ENCODE measurements around the gene RHOT1.
"Not testable (repeated sequence)": the region's sequence is repeated elsewhere in the genome, so short reads cannot be mapped to it uniquely, and the experiment has no call there.

The RHOT1 gene

DNA sequence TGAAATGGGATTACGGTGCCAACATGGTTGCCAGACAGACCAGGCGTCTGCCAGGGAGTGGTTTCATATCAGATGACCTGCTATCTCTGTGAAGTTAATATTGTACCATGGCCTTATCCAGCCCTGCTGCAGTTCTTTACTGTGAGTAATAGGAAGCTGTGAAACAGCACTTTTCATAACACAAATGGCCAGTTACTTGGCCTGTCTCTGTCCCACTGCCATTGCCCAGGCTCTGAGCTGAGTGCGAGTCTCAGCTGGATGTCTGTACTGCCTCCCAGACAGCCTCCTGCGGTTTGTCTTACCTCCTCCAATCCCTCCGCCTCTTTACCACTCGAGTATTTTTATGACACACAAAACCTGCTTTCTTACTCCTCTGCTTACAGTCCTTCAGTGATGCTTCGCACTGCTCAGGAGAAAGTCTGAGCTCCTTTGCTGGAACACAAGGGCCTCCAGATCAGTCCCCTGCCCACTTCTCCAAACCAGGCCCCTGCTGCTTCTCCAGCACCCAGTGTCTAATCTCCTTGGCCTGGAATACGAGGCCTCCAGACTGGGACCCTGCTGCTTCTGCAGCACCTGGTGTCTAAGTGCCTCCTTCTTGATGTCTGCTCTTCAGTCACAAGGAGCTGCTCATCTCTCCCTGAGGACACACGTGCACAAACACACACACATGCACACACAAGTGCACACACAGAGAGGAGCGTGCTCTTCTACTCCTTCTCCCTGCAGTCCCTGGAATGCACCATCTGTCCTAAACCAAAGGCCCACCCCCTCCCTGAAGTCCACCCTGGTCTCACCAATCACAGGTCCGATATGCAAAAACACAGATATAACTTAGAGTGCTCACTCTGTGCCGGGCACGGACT is 17.1 kb upstream of the RHOT1 start:
- no peak for DNase-seq (ENCODE audit: low read depth in 2 of 2)

DNA sequence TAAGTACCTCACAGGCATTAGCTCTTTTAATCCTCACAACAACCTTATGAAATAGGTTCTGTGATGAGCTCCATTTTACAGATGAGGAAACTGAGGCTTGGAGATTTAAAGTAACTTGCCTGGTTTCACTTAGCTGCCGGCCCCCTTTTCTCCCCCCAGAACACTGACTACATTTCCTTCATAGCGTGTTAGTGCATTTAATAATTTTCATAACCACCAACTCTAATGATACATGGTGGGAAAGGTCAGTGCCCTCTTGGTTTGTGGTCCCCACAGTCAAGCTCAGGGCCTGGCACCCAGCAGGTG is 16.5 kb upstream of the RHOT1 start:
- DNase-seq (ENCODE audit: low read depth in 2 of 2) = no peak

DNA sequence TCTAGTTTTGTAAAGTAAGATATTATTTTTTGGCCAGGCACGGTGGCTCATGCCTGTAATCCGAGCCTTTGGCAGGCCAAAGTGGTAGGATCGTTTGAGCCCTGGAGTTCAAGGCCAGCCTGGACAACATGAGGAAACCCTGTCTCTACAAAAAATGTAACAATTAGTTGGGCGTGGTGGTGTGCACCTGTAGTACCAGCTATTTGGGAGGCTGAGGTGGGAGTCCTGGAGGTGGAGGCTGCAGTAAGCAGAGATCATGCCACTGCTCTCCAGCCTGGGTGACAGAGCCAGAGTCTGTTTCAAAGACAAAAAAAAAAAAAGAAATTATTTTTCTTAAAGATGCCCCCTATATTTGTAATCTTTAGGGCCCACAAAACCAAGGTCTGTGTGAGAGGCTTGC is 16.0 kb upstream of the RHOT1 start:
- no peak for DNase-seq (ENCODE audit: low read depth in 2 of 2)

GRCh38 chr17:32126746-32127145 is 15.6 kb upstream of the RHOT1 start:
- no peak for DNase-seq (ENCODE audit: low read depth in 2 of 2)

GRCh38 chr17:32127158-32127897 is 15.0 kb upstream of the RHOT1 start:
- peak; percentile 48 to 62 for DNase-seq (ENCODE audit: low read depth in 2 of 2)

- not testable (repeated sequence) for DNase-seq (ENCODE audit: low read depth in 2 of 2)
These were observed 13.8 kb upstream of the RHOT1 start for GRCh38 chr17:32128470-32128869.

DNA sequence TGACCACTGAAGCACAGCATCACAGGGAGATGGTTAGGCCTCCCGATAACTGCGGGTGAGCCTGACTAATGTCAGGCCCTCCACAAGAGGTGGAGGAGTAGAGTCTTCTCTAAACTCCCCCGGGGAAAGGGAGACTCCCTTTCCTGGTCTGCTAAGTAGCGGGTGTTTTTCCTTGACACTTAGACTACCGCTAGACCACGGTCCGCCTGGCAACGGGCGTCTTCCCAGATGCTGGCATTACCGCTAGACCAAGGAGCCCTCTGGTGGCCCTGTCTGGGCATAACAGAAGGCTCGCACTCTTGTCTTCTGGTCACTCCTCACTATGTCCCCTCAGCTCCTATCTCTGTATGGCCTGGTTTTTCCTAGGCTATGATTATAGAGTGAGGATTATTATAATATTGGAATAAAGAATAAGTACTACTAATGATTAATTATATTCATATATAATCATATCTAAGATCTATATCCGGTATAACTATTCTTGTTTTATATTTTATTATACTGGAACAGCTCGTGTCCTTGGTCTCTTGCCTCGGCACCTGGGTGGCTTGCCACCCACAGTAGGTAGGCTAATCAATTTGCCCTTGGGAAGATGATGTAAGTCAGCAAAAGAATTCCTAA is 6.7 kb upstream of the RHOT1 start:
- DNase-seq (ENCODE audit: low read depth in 2 of 2) = peak in 1 of 2 donors; percentile 13

- DNase-seq (ENCODE audit: low read depth in 2 of 2) = no peak
These were observed 5.4 kb upstream of the RHOT1 start for GRCh38 chr17:32136856-32137255.

- DNase-seq (ENCODE audit: low read depth in 2 of 2) = not testable (repeated sequence)
These were observed 2.8 kb upstream of the RHOT1 start for GRCh38 chr17:32139504-32139903.

DNA sequence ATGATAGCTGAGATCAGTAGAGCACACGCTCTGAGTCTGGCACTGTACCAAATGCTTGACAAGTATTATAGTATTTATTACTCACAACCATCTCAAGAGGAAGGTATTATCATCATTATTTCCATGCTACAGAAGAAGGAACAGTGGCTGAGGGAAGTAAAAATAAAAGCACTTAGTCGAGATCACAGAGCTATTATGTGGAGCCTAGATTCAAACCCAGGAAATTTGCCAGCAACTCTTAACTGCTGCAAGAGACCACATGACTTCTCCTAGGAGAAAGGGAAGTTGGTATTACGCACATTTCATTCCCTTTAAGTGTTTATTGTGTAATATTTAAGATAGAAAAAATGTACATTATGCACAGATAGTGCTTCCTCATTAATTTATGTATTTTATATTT is 1.0 kb upstream of the RHOT1 start:
- no peak for DNase-seq (ENCODE audit: low read depth in 2 of 2)

DNA sequence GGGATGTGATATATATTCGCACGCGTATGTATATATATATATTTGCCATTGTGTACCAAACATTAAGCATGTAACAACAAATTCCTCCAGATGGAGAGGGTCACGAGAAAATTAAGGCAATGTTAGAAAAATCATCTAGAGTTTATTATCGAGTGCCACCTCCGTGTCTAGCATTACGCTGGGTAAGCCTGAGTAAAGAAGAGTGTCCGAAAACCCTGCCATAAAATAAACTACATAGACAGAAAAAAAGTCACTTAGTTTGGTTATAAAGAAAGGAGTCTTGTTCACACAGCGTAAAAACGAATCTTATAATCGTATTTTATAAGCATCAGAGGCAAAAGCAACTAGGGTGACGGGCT is 644 bp upstream of the RHOT1 start:
- no peak for DNase-seq (ENCODE audit: low read depth in 2 of 2)

DNA sequence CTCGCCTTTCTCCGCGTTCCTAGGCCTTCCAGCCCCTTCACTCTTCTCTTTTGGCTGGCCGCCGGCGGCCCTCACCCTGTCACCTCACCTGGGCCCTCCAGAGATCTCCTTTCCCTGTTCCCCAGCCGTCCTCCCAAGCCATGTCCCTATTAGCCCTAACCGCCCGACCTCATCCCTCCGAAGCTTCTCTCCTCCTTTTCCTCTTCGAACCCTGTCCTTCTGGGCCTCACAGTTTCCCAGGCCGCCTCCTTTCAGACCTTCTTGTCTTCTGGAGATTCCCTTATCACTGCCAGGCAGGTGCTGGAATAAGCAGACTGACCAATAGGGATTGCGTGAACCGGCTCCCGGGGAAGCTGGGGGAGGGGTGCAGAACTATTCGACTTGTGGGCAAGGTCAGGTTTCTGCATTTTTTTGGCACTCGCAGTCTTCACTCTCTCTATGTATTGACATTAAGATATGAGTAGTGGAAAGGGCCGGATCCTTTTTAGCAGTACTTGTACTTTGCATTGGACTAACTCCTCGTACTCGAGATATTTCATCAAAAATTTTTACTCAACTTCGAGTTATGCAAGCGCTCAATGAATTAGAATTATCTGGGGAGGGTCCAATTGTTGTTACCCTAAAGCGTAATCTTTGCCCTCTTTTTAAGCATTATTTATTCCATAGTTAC is 690 bp downstream of the RHOT1 start:
- no peak for DNase-seq (ENCODE audit: low read depth in 2 of 2)

GRCh38 chr17:32143527-32143870 is 1.2 kb downstream of the RHOT1 start:
- DNase-seq (ENCODE audit: low read depth in 2 of 2) = no peak

GRCh38 chr17:32144442-32144841 is 2.1 kb downstream of the RHOT1 start:
- DNase-seq (ENCODE audit: low read depth in 2 of 2) = not testable (repeated sequence)

GRCh38 chr17:32148351-32148750 is 6.0 kb downstream of the RHOT1 start:
- DNase-seq (ENCODE audit: low read depth in 2 of 2) = no peak

DNA sequence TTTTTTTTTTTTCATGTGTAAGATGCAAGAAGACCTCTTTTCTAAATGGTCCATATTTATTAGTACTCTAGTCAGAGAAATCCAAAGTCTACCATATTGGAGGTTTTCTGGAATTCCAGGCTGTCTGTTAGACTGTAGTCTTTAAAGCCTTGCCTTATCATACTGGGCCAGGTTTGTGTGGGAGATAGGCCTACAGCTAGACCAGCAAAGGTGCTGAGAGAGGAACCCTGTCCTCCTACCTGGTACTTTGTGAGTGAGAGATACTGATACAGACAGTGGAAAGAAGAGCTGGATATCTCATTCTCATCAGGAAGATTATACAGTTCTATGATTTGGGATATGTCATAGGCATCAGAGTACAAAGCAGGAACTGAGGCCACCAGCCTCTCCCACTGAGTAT is 8.1 kb downstream of the RHOT1 start:
- no peak for DNase-seq (ENCODE audit: low read depth in 2 of 2)

GRCh38 chr17:32152130-32152529 is 9.8 kb downstream of the RHOT1 start:
- DNase-seq (ENCODE audit: low read depth in 2 of 2) = no peak

- no peak for DNase-seq (ENCODE audit: low read depth in 2 of 2)
These were observed 13.6 kb downstream of the RHOT1 start for GRCh38 chr17:32155896-32156295.

GRCh38 chr17:32156656-32157055 is 14.4 kb downstream of the RHOT1 start:
- DNase-seq (ENCODE audit: low read depth in 2 of 2) = no peak

- no peak for DNase-seq (ENCODE audit: low read depth in 2 of 2)
These were observed 14.9 kb downstream of the RHOT1 start for GRCh38 chr17:32157225-32157624.

- DNase-seq (ENCODE audit: low read depth in 2 of 2) = no peak
These were observed 16.7 kb downstream of the RHOT1 start for GRCh38 chr17:32158870-32159585.
